KMS-11 (cell line): Measurements from ENCODE around the gene TLN1.

Experiments
- H2AFZ ChIP-seq: fragments of 200-600 bp; sonication (generic); 2 replicates; pipeline ENCODE4 v1.6.1; 2016; ENCODE audit warnings: antibody characterized with exemption, mixed run types, low read depth
- H3K27ac ChIP-seq: fragments of 200-600 bp; sonication (generic); 2 replicates; pipeline ENCODE4 v1.6.1; 2016; ENCODE audit warnings: mild to moderate bottlenecking, mixed run types
- H3K27me3 ChIP-seq: fragments of 200-600 bp; sonication (generic); 2 replicates; pipeline ENCODE4 v1.6.1; 2017; ENCODE audit warnings: mild to moderate bottlenecking, low read depth, mixed run types, moderate library complexity; ENCODE audit not compliant: insufficient read depth
- H3K36me3 ChIP-seq: fragments of 200-600 bp; sonication (generic); 2 replicates; pipeline ENCODE4 v1.6.1; 2017; ENCODE audit warnings: mild to moderate bottlenecking, mixed run types; ENCODE audit not compliant: insufficient read depth
- H3K4me1 ChIP-seq: fragments of 200-600 bp; sonication (generic); 2 replicates; pipeline ENCODE4 v1.6.1; 2016; ENCODE audit warnings: mild to moderate bottlenecking, low read depth, mixed run types; ENCODE audit not compliant: poor library complexity, severe bottlenecking
- H3K4me2 ChIP-seq: fragments of 200-600 bp; sonication (generic); 2 replicates; pipeline ENCODE4 v1.7.0; 2016; ENCODE audit warnings: mild to moderate bottlenecking, mixed run types
- H3K4me3 ChIP-seq: fragments of 200-600 bp; sonication (generic); IDR thresholded peaks from 2 replicates; pipeline ENCODE4 v1.6.1; 2017; ENCODE audit warnings: low read depth, low read length, mixed read lengths; ENCODE audit not compliant: insufficient read depth
- H3K79me2 ChIP-seq: fragments of 200-600 bp; sonication (generic); 2 replicates; pipeline ENCODE4 v1.6.1; 2016; ENCODE audit warnings: low read depth, mixed run types; ENCODE audit not compliant: insufficient read depth
- H3K9ac ChIP-seq: fragments of 200-600 bp; sonication (generic); 2 replicates; pipeline ENCODE4 v1.6.1; 2016; ENCODE audit warnings: mild to moderate bottlenecking, mixed run types
- H4K20me1 ChIP-seq: fragments of 200-600 bp; sonication (generic); 2 replicates; pipeline ENCODE4 v1.6.1; 2016; ENCODE audit warnings: mild to moderate bottlenecking, mixed run types; ENCODE audit not compliant: insufficient read depth
- TF ChIP-seq, protein P1 (sequence below): fragments of 200-600 bp; sonication (generic); conservative IDR thresholded peaks from 2 replicates; pipeline ENCODE4 v1.6.1; 2017; ENCODE audit warnings: low read depth, mild to moderate bottlenecking, antibody characterized with exemption, low read length, moderate library complexity, mixed read lengths

Gene TLN1

DNA sequence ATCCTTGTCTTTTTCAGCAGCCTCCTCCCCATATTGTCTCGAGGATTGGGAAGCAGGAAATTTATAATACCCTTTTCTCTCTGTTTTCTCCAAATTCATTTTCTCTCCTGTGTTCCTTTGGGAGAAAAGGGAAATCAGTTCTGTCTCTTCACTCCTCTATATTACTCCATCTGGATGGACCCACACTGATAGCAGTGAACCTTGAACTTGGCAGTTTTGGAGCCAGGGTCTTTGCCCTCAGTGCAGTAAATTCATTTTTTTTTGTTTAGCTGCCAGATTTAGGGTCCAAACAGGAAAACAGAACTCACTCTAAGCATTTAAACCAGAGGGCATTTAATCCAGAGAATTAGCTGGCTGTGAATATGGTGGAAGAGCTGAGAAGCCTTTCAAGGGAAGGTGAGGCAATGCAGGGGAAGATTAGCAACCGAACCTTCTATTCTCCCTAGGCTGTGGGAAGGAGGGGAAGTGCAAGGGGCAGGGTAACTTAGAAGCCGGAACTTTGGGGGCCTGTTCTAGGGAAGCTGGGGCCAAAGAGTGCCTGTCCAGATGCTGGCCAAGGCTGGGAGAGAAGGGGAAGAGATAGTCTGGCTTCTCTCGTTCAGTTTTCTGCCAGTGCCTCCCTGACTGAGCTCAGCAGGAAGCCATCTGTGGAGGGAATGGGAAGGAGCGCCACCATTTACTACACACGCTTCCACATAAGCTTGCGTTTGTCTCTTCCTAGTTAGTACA lies 43.1 kb upstream of the TLN1 start:
- no peak overlapping the region for H3K4me3 ChIP-seq
- H3K36me3 ChIP-seq, result no peaks in the 10 kb centered on the region
- H4K20me1 ChIP-seq, result no peaks in the 10 kb centered on the region
- H3K4me2 ChIP-seq, result no peak overlapping the region
- no peak overlapping the region for H3K27ac ChIP-seq
- H3K27me3 ChIP-seq, result no peaks in the 10 kb centered on the region
- no peaks in the 10 kb centered on the region for H3K79me2 ChIP-seq
- no peak overlapping the region for H3K9ac ChIP-seq
- TF ChIP-seq, protein P1, sequence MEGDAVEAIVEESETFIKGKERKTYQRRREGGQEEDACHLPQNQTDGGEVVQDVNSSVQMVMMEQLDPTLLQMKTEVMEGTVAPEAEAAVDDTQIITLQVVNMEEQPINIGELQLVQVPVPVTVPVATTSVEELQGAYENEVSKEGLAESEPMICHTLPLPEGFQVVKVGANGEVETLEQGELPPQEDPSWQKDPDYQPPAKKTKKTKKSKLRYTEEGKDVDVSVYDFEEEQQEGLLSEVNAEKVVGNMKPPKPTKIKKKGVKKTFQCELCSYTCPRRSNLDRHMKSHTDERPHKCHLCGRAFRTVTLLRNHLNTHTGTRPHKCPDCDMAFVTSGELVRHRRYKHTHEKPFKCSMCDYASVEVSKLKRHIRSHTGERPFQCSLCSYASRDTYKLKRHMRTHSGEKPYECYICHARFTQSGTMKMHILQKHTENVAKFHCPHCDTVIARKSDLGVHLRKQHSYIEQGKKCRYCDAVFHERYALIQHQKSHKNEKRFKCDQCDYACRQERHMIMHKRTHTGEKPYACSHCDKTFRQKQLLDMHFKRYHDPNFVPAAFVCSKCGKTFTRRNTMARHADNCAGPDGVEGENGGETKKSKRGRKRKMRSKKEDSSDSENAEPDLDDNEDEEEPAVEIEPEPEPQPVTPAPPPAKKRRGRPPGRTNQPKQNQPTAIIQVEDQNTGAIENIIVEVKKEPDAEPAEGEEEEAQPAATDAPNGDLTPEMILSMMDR, result no peak
- peaks cover 10% of the 10 kb centered on the region for H3K4me1 ChIP-seq
- H2AFZ ChIP-seq, result no peak overlapping the region

DNA sequence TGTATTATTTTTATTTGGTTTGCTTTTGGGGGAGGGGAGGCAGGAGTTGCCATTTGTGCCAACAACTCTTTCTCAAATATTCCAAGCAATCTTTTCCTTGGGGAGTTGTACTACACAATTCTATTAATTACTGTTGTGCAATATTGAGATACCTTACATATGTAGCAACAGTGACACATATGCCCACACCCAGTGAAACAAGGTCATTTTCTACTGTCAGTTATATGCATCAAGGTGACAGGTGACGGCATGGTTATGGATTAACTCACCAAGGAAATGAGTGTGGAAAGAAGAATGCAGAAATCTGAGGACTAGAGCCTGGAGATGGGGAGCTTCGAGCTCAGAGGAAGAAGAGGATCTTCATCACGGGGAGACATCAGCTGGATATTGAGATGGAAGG lies 39.9 kb upstream of the TLN1 start:
- H3K4me1 ChIP-seq, result peaks cover 10% of the 10 kb centered on the region
- no peak overlapping the region for H2AFZ ChIP-seq
- H3K27me3 ChIP-seq, result no peaks in the 10 kb centered on the region
- H3K4me3 ChIP-seq, result no peak overlapping the region
- no peaks in the 10 kb centered on the region for H4K20me1 ChIP-seq
- TF ChIP-seq, protein P1, result no peak
- H3K27ac ChIP-seq, result no peak overlapping the region
- H3K4me2 ChIP-seq, result no peak overlapping the region
- 0 out of 2 replicates have a peak, but pooled peaks cover 2% of the 10 kb centered on the region for H3K79me2 ChIP-seq
- H3K9ac ChIP-seq, result no peak overlapping the region
- H3K36me3 ChIP-seq, result no peaks in the 10 kb centered on the region

DNA sequence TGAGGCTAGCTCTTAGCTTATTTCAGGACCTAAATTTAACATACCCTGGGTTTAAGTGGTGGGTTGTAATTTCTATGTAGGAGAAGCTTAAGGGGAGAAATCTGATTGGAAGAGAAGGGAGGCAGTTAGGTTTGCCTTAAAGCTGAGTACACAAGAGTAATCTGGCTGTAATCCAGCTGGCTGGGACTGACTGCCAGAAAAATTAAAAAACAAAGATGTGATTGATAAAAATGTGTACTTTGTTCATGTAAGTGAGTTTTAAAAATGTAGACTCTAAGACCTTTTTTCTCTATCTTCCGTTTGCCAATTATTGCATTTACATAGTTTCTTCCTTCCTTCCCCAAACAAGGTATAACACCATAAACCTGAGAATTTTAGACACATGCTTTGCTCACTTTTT lies 39.5 kb upstream of the TLN1 start:
- no peaks in the 10 kb centered on the region for H3K27me3 ChIP-seq
- H3K27ac ChIP-seq, result no peak overlapping the region
- TF ChIP-seq, protein P1, result no peak
- no peak overlapping the region for H2AFZ ChIP-seq
- H3K9ac ChIP-seq, result no peak overlapping the region
- H3K79me2 ChIP-seq, result 0 out of 2 replicates have a peak, but pooled peaks cover 6% of the 10 kb centered on the region
- no peak overlapping the region for H3K4me3 ChIP-seq
- H3K36me3 ChIP-seq, result no peaks in the 10 kb centered on the region
- peaks cover 10% of the 10 kb centered on the region for H3K4me1 ChIP-seq
- H3K4me2 ChIP-seq, result no peak overlapping the region
- no peaks in the 10 kb centered on the region for H4K20me1 ChIP-seq

DNA sequence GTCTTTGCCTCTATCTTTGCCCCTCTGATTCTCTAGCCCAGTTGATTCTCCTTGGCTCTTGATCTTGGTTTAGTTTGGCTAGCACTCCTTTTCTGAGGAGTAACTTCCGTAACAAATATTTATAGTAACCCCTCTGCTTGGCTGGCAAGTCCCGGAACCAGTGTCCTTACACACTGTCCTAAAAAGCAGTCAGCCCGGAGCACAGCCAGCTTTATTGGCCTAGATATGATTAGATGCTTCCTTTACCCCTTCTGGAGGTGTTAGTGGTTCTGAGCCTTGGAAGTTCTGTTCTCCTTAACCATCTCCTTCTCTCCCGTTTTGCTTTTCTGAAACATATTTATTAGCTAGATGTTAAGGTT lies 39.1 kb upstream of the TLN1 start:
- peaks cover 7% of the 10 kb centered on the region for H3K4me1 ChIP-seq
- 0 out of 2 replicates have a peak, but pooled peaks cover 7% of the 10 kb centered on the region for H3K79me2 ChIP-seq
- no peak overlapping the region for H2AFZ ChIP-seq
- no peaks in the 10 kb centered on the region for H4K20me1 ChIP-seq
- no peak overlapping the region for H3K9ac ChIP-seq
- H3K27ac ChIP-seq, result no peak overlapping the region
- H3K4me3 ChIP-seq, result no peak overlapping the region
- H3K36me3 ChIP-seq, result no peaks in the 10 kb centered on the region
- H3K4me2 ChIP-seq, result no peak overlapping the region
- TF ChIP-seq, protein P1, result no peak
- H3K27me3 ChIP-seq, result no peaks in the 10 kb centered on the region
